GM12878 (cell line): ENCODE results near the gene MROH7.

ENCODE experiments used
- CEBPB ChIP-seq, 2 experiments: fragments of 150-350 bp in 1 of 2; IDR thresholded peaks; 2 replicates each; pipeline ENCODE4 v1.6.1; 2012 to 2014; ENCODE audit warnings: low read depth in 2 of 2, low read length in 2 of 2, borderline replicate concordance in 1 of 2, inconsistent platforms in 1 of 2
- CTCF ChIP-seq, 3 experiments: IDR thresholded peaks in 2 of 3; conservative IDR thresholded peaks in 1 of 3; 2 replicates each; pipeline ENCODE4 v1.5.1; 2011; ENCODE audit warnings: low read depth in 3 of 3, low read length in 3 of 3, mild to moderate bottlenecking in 3 of 3, control low read depth in 2 of 3, moderate library complexity in 2 of 3, inconsistent platforms in 1 of 3, mixed read lengths in 1 of 3; ENCODE audit not compliant: control insufficient read depth in 2 of 3, insufficient read depth in 1 of 3; ENCODE audit errors: extremely low read depth in 1 of 3
- E2F4 ChIP-seq: IDR thresholded peaks from 2 replicates; pipeline ENCODE4 v1.6.1; 2012; ENCODE audit warnings: low read depth, low read length, improper control_type of control experiment
- NR2C1 ChIP-seq: fragments of 450-650 bp; IDR thresholded peaks from 2 replicates; pipeline ENCODE4 v1.6.1; 2017; ENCODE audit warnings: antibody characterized with exemption, mild to moderate bottlenecking, moderate library complexity
- REST ChIP-seq: IDR thresholded peaks from 2 replicates; pipeline ENCODE4 v1.6.1; 2012; ENCODE audit warnings: mild to moderate bottlenecking, low read depth, low read length
- ZNF687 ChIP-seq: fragments of 450-650 bp; IDR thresholded peaks from 2 replicates; pipeline ENCODE4 v1.6.1; 2017; ENCODE audit warnings: mild to moderate bottlenecking, moderate library complexity

- TF ChIP-seq CEBPB (IDR thresholded peaks at IDR 0.05; ENCODE audit: borderline replicate concordance in 1 of 2, low read depth in 2 of 2, low read length in 2 of 2) (no peak), NR2C1 (no peak), REST (no peak), ZNF687 (no peak), E2F4 (no peak), CTCF (IDR thresholded peaks at IDR 0.05 in 2 of 3, conservative IDR thresholded peaks at IDR 0.05 in 1 of 3; ENCODE audit: control insufficient read depth in 2 of 3, extremely low read depth in 1 of 3, insufficient read depth in 1 of 3, low read depth in 3 of 3, low read length in 3 of 3) (no peak)
Observed at GRCh38 chr1:54743416-54744226, 102.0 kb downstream of the MROH7 start.
